Measurements from ENCODE around the gene TGM1. TPM values are rescaled to one million over a fixed set of nuclear protein-coding genes. Genes with fewer than 3 reads are reported as not detected.

Gene TGM1
- total and polyA plus RNA-seq, 10 of the 15 experiments (the other 5 are each of a cell fraction or from before 2014, with no cell fraction given) = 0.05 to 5.9 (median 1.8) TPM

- in situ Hi-C loops (cut with MboI) (no loop called here), intact Hi-C loops (cut with micrococcal nuclease; ENCODE audit: unreplicated experiment) (loop anchor here (1.0 kb wide), 1 partner anchor 25 kb away; the partner anchor contains the start of gene RABGGTA)
- Histone ChIP-seq H3K27ac (ENCODE audit: control insufficient read depth, insufficient read depth) (peak overlapping the region; percentile 58), H3K79me2 (ENCODE audit: control insufficient read depth, insufficient read depth, low read length) (peaks cover 4% of the 10 kb centered on the region), H2AFZ (ENCODE audit: control insufficient read depth, low read depth, low read length) (peak overlapping the region; percentile 7), H3K27me3 (replicated peaks in 1 of 2; ENCODE audit: control insufficient read depth in 2 of 2, insufficient read depth in 2 of 2, low read length in 1 of 2) (no peaks in the 10 kb centered on the region), H3K9me3 (replicated peaks; ENCODE audit: control insufficient read depth, insufficient read depth, low read length) (no peaks in the 10 kb centered on the region), H4K20me1 (ENCODE audit: control insufficient read depth, insufficient read depth) (no peaks in the 10 kb centered on the region), H3K4me2 (ENCODE audit: control insufficient read depth, insufficient read depth) (peak overlapping the region; percentile 43), H3K4me3 (0 out of 2 replicates have a peak overlapping the region, but pooled peaks have one; percentile 18), H3K9ac (ENCODE audit: control insufficient read depth, insufficient read depth, low read length) (peak overlapping the region; percentile 16; the same call in 1 of the 2 replicates), H3K4me1 (ENCODE audit: control insufficient read depth, insufficient read depth, low read length) (peaks cover 44% of the 10 kb centered on the region), H3K36me3 (ENCODE audit: control insufficient read depth in 2 of 2, insufficient read depth in 2 of 2, low read length in 1 of 2) (no peaks in the 10 kb centered on the region; a peak in 1 of 4 replicates)
- ChIA-PET POLR2A (interaction anchor here (0.7 to 9.2 kb wide), 20 partner anchors 12 to 185 kb away, joined by 3 to 171 read pairs (median 4); partner anchors contain the start of genes CHMP4A, CIDEB, DCAF11 and DHRS1), RAD21 (ENCODE audit: unreplicated experiment) (interaction anchor here (0.7 to 7.2 kb wide), 15 partner anchors 12 to 1633 kb away, joined by 3 to 231 read pairs (median 4); partner anchors contain the start of genes CIDEB, DCAF11, DHRS1 and IPO4), CTCF (interaction anchor here (0.6 to 12.3 kb wide), 20 partner anchors 12 to 1685 kb away, joined by 3 to 368 read pairs (median 4); partner anchors contain the start of genes CHMP4A, CIDEB, DHRS1 and LTB4R), SMC1A (ENCODE audit: uncharacterized antibody, unreplicated experiment) (interaction anchor here (0.9 to 11.0 kb wide), 17 partner anchors 12 to 190 kb away, joined by 3 to 201 read pairs (median 4); partner anchors contain the start of genes CIDEB, DHRS1, IRF9 and NOP9)
- BruUV-seq (replicated peaks) = no TSS peak
- FAIRE-seq = peak; percentile 90
- WGBS (ENCODE audit: insufficient coverage, insufficient replicate concordance, low lambda C conversion rate, missing lambda C conversion rate) = 0% methylated on average over 3 of the region's 3 CpGs
- DNase-seq (ENCODE audit: low read depth, low spot score) = peak; percentile 68
- peak; percentile 37 for ATAC-seq
- TF ChIP-seq GATAD2B (conservative IDR thresholded peaks at IDR 0.05; ENCODE audit: low read depth) (0 out of 2 replicates have a peak, but pooled peaks have one; percentile 19), MLLT1 (IDR thresholded peaks at IDR 0.05) (no peak), RELB (IDR thresholded peaks at IDR 0.05; ENCODE audit: low read depth) (peak; percentile 41; the same call in 1 of the 2 replicates), ZNF687 (IDR thresholded peaks at IDR 0.05) (peak; percentile 47; the same call in 1 of the 2 replicates), RBBP5 (conservative IDR thresholded peaks at IDR 0.05) (0 out of 2 replicates have a peak, but pooled peaks have one; percentile 81), HCFC1 (IDR thresholded peaks at IDR 0.05; ENCODE audit: low read length) (no peak), BHLHE40 (IDR thresholded peaks at IDR 0.05; ENCODE audit: borderline replicate concordance in 1 of 2, low read depth in 2 of 2, low read length in 1 of 2) (peak in 1 of 2 experiments; percentile 28; a peak in 1 of 4 replicates), EED (IDR thresholded peaks at IDR 0.05; ENCODE audit: low read depth) (peak; percentile 52), BCL11A (IDR thresholded peaks at IDR 0.05; ENCODE audit: low read depth, low read length) (0 out of 2 replicates have a peak, but pooled peaks have one; percentile 8), ATF2 (IDR thresholded peaks at IDR 0.05; ENCODE audit: low read length) (no peak), USF1 (IDR thresholded peaks at IDR 0.05; ENCODE audit: borderline replicate concordance, extremely low read length, insufficient read depth, low read depth, low read length) (no peak), CREB1 (IDR thresholded peaks at IDR 0.05; ENCODE audit: low read depth) (no peak), MTA2 (IDR thresholded peaks at IDR 0.05; ENCODE audit: low read depth) (peak; percentile 35; the same call in 1 of the 2 replicates)
Observed at GRCh38 chr14:24246765-24247212, 16.2 kb downstream of the TGM1 start.
